ENCODE results near the gene NCLN. TPM values are rescaled to one million over a fixed set of nuclear protein-coding genes. Genes with fewer than 3 reads are reported as not detected.
"Not testable (repeated sequence)": the region's sequence is repeated elsewhere in the genome, so short reads cannot be mapped to it uniquely, and the experiment has no call there.

NCLN gene
- total and polyA plus RNA-seq, 2 donors, result 14.5 to 62.6 TPM

DNA sequence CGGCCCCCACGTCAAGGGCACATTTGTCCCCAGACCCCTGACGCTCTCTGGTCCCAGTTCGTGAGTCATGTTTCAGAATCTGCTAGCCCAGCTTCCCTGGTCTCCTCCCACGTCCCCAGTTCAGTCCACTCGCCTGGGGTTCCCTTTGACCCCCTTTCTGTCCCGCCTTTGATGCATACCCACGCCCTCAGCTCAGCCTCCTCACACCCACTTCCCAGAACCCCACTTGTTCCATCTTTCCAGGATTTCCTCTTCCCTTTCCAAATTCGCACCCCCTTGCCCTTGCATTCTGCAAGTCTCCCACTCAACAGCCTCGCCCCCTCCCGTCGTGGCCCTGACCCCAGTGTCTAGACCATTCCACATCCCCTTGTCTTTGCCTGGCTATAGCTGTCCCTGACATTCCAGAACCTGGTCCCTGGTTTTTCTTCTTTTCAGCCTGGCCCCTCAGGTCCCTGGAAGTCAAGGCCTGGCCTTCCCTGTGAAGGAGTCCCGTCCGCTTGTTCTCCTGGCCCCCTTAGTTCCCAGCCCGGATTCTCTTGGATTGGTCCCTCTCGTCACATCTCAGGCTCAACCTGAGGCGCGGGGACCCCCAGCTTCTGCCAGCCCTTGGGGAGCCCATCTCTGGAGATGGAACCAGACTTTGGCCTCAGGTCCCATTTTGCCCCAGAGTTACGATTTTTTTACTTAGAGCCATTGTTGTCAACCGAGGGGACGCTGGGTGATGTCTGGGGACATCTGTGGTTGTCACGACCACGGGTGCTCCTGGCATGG is 1.3 kb downstream of the NCLN start:
- WGBS, result 89% methylated on average over 23 of the region's 23 CpGs
- Histone ChIP-seq H3K4me1 (ENCODE audit: control insufficient read depth in 2 of 2, insufficient read depth in 2 of 2, low read length in 2 of 2) (peaks cover 15 to 39% of the 10 kb centered on the region in 2 donors), H3K27me3 (ENCODE audit: control insufficient read depth in 2 of 2, insufficient read depth in 1 of 2, low read length in 1 of 2) (no peaks in the 10 kb centered on the region), H3K4me3 (ENCODE audit: low read length in 2 of 2) (peak overlapping the region; percentile 59 to 78), H3K27ac (ENCODE audit: low read depth in 1 of 2, low read length in 1 of 2) (no peak overlapping the region), H3K36me3 (ENCODE audit: control insufficient read depth in 2 of 2, insufficient read depth in 2 of 2, low read length in 1 of 2) (peaks cover 8 to 17% of the 10 kb centered on the region in 2 donors), H3K9me3 (ENCODE audit: control insufficient read depth in 2 of 2, insufficient read depth in 1 of 2, low read length in 1 of 2) (no peaks in the 10 kb centered on the region)
- no peak for DNase-seq (ENCODE audit: low read depth in 6 of 9, low spot score in 9 of 9)

DNA sequence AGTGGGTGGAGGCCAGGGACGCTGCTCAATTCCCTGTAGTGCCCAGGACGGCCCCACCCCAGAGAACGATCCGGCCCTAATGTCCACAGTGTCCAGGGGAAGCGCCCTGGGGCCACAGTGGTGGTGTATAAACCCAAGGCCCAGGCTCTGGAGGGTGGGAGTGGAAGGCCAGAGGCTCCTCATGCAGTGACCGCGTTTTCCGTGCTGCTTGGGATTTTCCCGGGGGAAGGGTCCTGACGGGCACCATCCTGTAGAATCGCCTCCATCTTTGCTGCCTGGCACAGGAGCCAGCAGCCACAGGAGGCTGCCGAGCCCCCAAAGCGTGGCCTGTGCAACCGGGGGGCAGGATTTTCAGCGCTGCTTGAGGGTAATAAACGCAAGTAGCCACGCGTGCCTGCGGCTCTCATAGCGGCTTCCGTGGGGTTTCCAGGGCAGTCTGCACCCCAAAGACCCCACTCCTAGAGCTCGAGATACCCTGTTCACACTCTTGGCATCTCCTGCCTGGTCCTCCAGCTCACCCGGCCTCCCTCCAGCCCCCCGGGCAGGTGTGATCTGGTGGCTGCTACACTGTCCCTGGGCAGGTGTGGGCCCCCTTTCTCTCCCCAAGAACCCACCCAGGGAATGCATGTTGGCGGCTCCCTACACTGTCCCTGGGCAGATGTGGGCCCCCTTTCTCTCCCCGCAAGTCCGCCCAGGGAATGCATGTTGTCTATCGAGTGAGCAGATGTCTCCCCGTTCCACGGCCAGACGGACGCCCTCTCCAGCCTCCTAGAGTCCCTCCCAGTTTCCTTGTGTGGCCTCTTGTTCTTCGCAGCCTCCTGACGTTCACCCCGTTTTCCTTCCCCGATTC is 2.2 kb downstream of the NCLN start:
- WGBS, result 94% methylated on average over 36 of the region's 36 CpGs

DNA sequence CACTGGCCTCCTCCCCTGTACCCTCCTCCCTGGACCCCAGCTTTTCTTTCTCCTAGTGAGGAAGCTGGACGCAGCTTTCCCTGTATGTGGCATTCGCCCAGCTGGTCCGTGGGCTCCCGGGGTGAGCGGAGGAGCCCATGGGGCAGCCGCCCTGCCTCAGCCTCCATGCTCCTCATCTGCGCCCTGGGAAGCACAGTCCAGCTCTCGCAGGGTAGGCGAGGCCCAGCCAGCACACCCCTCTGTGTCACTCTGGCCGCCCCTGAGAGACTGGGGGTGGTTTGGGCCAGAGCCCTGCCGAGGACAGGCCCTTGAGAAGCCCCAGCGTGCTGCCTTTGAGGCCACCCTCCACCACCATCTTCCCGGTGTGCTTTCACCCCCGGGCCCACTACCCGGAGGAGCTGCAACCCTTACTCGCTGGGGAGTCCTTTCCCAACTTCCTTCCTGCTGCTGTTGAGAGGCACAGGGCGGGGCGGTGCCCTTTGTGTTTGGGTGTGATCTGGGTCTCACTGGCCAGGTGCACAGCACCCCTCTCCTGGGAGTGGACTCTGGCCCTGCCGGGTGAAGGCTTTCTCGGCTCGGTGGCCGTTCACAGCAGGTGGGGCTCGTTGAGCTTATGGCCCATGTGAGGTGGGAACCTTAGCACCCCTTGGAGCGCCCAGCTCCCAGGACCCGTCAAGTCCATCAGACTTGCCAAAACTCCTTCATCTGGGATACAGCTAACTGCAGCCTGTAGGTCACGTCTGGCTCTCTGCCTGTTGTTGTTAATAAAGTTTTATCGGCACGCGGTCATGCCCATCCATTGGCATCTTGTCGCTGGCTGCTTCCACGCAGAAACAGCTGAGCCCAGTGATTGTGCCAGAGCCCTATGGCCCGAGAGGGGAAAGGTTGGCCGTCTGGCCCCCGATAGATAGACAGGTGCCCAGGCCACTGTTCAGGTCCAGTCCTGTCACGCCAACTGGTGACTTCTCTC is 3.2 kb downstream of the NCLN start:
- no peaks in the 10 kb centered on the region for H3K9me3 ChIP-seq (ENCODE audit: control insufficient read depth in 2 of 2, insufficient read depth in 1 of 2, low read length in 1 of 2)
- no peak overlapping the region for H3K4me3 ChIP-seq (ENCODE audit: low read length in 2 of 2)
- 82% methylated on average over 35 of the region's 35 CpGs for WGBS
- no peak for DNase-seq (ENCODE audit: low read depth in 6 of 9, low spot score in 9 of 9)
- H3K36me3 ChIP-seq (ENCODE audit: control insufficient read depth in 2 of 2, insufficient read depth in 2 of 2, low read length in 1 of 2), result peaks cover 15 to 33% of the 10 kb centered on the region in 2 donors
- H3K27ac ChIP-seq (ENCODE audit: low read depth in 1 of 2, low read length in 1 of 2), result no peak overlapping the region
- peaks cover 15 to 36% of the 10 kb centered on the region in 2 donors for H3K4me1 ChIP-seq (ENCODE audit: control insufficient read depth in 2 of 2, insufficient read depth in 2 of 2, low read length in 2 of 2)
- H3K27me3 ChIP-seq (ENCODE audit: control insufficient read depth in 2 of 2, insufficient read depth in 1 of 2, low read length in 1 of 2), result no peaks in the 10 kb centered on the region

More for the DNA sequence above, 2.2 kb downstream of the NCLN start:
- Histone ChIP-seq H3K27me3 (ENCODE audit: control insufficient read depth in 2 of 2, insufficient read depth in 1 of 2, low read length in 1 of 2) (no peaks in the 10 kb centered on the region), H3K4me1 (ENCODE audit: control insufficient read depth in 2 of 2, insufficient read depth in 2 of 2, low read length in 2 of 2) (peaks cover 15 to 39% of the 10 kb centered on the region in 2 donors), H3K36me3 (ENCODE audit: control insufficient read depth in 2 of 2, insufficient read depth in 2 of 2, low read length in 1 of 2) (peaks cover 8 to 23% of the 10 kb centered on the region in 2 donors), H3K4me3 (ENCODE audit: low read length in 2 of 2) (no peak overlapping the region), H3K9me3 (ENCODE audit: control insufficient read depth in 2 of 2, insufficient read depth in 1 of 2, low read length in 1 of 2) (no peaks in the 10 kb centered on the region), H3K27ac (ENCODE audit: low read depth in 1 of 2, low read length in 1 of 2) (no peak overlapping the region)
- no peak for DNase-seq (ENCODE audit: low read depth in 6 of 9, low spot score in 9 of 9)

DNA sequence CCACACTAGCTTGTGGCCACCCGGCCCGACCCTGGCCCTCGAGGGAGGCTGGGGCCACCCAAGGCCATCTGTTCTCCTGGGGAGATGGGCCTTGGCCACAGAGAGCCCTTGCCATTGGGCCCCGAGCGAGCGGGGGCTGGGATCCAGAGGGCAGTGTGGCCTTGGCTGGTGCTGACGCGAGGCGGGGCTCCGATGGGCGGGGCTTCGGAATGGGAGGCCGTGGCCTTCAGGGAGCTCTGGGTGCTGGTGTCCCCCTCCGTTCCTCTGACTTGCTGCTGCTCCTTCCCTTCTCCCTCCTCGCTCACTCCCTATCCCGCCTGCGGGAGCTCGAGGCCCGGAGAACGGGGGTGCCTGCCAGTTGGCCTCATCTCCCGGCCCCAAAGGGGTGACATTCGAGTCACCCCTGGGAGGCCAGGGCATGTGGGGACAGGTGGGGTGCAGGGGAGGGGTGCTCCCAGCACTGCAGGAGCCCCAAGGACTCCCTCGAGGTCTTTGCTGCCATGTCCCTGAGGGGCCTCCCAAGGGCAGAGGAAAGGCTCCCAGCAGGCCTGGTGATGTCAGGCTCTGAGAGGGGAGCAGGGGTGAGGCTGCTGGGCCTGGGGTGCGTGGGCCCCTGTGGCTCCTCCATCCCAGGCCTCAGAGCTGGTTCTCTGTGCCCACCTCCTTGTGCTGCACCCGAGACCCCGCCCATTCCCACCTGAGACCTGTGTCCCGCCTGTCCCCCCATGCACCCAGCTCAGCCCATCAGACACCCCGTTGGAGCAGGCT is 4.2 kb downstream of the NCLN start:
- 94% methylated on average over 28 of the region's 28 CpGs for WGBS
- peaks cover 12 to 37% of the 10 kb centered on the region in 2 donors for H3K36me3 ChIP-seq (ENCODE audit: control insufficient read depth in 2 of 2, insufficient read depth in 2 of 2, low read length in 1 of 2)
- no peak overlapping the region for H3K27ac ChIP-seq (ENCODE audit: low read depth in 1 of 2, low read length in 1 of 2)
- no peaks in the 10 kb centered on the region for H3K27me3 ChIP-seq (ENCODE audit: control insufficient read depth in 2 of 2, insufficient read depth in 1 of 2, low read length in 1 of 2)
- DNase-seq (ENCODE audit: low read depth in 6 of 9, low spot score in 9 of 9), result no peak
- H3K4me1 ChIP-seq (ENCODE audit: control insufficient read depth in 2 of 2, insufficient read depth in 2 of 2, low read length in 2 of 2), result peaks cover 15 to 27% of the 10 kb centered on the region in 2 donors
- no peak overlapping the region for H3K4me3 ChIP-seq (ENCODE audit: low read length in 2 of 2)
- no peaks in the 10 kb centered on the region for H3K9me3 ChIP-seq (ENCODE audit: control insufficient read depth in 2 of 2, insufficient read depth in 1 of 2, low read length in 1 of 2)

DNA sequence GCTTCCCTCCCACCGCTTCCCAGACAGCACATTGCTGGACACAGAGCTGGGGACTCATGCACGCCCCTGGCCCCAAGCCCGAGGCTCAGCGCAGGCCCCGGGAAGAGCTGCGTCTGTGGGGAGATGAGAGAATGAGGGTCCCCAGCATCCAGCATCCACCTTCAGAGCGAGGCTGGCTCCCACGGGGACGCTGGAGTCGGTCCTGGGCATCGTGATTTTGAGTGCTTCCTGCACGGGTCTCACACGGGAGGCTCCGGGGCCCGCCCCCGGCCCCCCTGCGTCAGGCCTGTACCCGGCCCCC is 4.7 kb downstream of the NCLN start:
- no peaks in the 10 kb centered on the region for H3K27me3 ChIP-seq (ENCODE audit: control insufficient read depth in 2 of 2, insufficient read depth in 1 of 2, low read length in 1 of 2)
- 97% methylated on average over 18 of the region's 18 CpGs for WGBS
- H3K36me3 ChIP-seq (ENCODE audit: control insufficient read depth in 2 of 2, insufficient read depth in 2 of 2, low read length in 1 of 2), result peaks cover 12 to 37% of the 10 kb centered on the region in 2 donors
- no peak overlapping the region for H3K4me3 ChIP-seq (ENCODE audit: low read length in 2 of 2)
- DNase-seq (ENCODE audit: low read depth in 6 of 9, low spot score in 9 of 9), result no peak
- H3K27ac ChIP-seq (ENCODE audit: low read depth in 1 of 2, low read length in 1 of 2), result no peak overlapping the region
- no peaks in the 10 kb centered on the region for H3K9me3 ChIP-seq (ENCODE audit: control insufficient read depth in 2 of 2, insufficient read depth in 1 of 2, low read length in 1 of 2)
- H3K4me1 ChIP-seq (ENCODE audit: control insufficient read depth in 2 of 2, insufficient read depth in 2 of 2, low read length in 2 of 2), result peaks cover 15 to 23% of the 10 kb centered on the region in 2 donors

DNA sequence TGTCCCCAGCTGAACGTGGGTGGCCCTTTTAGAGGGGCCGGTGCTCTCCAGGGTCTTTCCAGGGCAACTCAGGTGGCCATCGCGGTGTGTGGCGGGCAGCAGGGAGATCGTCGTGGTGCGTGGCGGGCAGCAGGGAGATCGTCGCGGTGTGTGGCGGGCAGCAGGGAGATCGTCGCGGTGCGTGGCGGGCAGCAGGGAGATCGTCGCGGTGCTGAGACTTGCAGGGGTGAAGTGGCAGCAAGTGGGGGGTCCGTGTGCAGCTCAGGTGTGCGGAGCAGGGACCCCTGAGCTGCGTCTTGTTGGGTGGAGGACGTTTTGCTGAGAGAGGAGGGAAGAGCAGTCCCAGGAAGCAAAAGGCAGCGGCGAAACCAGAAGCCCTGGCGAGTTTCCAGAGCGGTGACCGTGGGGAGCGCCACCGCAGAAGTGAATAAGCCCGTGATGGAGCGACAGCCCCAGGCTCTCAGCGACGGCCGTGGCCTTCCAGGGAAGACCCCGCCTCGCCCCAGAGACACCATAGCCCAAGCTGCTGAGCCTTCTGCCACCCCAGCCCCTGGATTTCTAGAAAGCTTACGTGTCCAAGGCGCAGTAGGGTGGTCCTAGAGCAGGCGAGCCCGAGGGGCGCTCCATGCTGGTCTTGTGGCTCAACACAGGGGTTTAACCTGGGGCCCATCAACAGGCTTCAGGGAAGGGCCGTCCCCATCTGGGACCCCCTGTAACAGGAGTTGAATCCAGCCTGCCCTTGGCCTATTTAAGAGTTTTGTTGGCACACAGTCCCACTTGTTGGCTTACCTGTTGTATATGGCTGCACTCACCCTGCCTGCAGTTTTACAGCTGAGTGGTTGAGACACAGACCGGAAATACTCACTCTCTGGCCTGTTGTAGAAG is 5.4 kb downstream of the NCLN start:
- H3K9me3 ChIP-seq (ENCODE audit: control insufficient read depth in 2 of 2, insufficient read depth in 1 of 2, low read length in 1 of 2), result no peaks in the 10 kb centered on the region
- no peak for DNase-seq (ENCODE audit: low read depth in 6 of 9, low spot score in 9 of 9)
- H3K27me3 ChIP-seq (ENCODE audit: control insufficient read depth in 2 of 2, insufficient read depth in 1 of 2, low read length in 1 of 2), result no peaks in the 10 kb centered on the region
- H3K4me1 ChIP-seq (ENCODE audit: control insufficient read depth in 2 of 2, insufficient read depth in 2 of 2, low read length in 2 of 2), result peaks cover 15 to 23% of the 10 kb centered on the region in 2 donors
- H3K27ac ChIP-seq (ENCODE audit: low read depth in 1 of 2, low read length in 1 of 2), result no peak overlapping the region
- peaks cover 19 to 44% of the 10 kb centered on the region in 2 donors for H3K36me3 ChIP-seq (ENCODE audit: control insufficient read depth in 2 of 2, insufficient read depth in 2 of 2, low read length in 1 of 2)
- H3K4me3 ChIP-seq (ENCODE audit: low read length in 2 of 2), result no peak overlapping the region
- 95% methylated on average over 46 of the region's 46 CpGs for WGBS

DNA sequence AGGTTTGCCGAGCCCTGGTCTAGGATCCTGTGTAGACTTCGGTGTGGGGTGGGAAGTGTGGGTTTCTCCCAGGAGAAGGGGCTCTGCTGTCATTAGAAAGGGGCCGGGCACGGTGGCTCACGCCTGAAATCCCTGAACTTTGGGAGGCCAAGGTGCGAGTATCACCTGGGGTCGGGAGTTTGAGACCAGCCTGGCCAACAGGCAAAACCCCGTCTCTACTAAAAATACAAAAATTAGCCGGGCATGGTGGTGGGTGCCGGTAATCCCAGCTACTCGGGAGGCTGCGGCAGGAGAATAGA is 6.0 kb downstream of the NCLN start:
- H3K27me3 ChIP-seq (ENCODE audit: control insufficient read depth in 2 of 2, insufficient read depth in 1 of 2, low read length in 1 of 2); H3K27ac ChIP-seq (ENCODE audit: low read depth in 1 of 2, low read length in 1 of 2): not testable (repeated sequence)
- 97% methylated on average over 12 of the region's 12 CpGs for WGBS

DNA sequence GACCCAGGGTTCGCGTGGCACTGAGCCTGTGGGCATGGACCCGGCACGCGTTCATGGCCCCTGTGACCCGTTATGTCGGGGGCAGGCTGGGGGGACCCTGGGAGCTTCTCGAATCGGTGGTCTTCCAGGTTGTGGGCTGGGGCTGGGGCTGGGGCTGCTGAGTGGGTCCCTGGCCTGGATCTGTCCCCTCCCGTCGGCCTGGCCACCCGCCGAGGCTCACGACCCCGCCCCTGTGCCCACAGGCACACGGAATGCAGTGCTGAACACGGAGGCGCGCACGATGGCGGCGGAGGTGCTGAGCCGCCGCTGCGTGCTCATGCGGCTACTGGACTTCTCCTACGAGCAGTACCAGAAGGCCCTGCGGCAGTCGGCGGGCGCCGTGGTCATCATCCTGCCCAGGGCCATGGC is 6.5 kb downstream of the NCLN start:
- H3K27ac ChIP-seq (ENCODE audit: low read depth in 1 of 2, low read length in 1 of 2), result no peak overlapping the region
- DNase-seq (ENCODE audit: low read depth in 6 of 9, low spot score in 9 of 9), result no peak

More for the DNA sequence above, 6.0 kb downstream of the NCLN start:
- not testable (repeated sequence) for DNase-seq (ENCODE audit: low read depth in 6 of 9, low spot score in 9 of 9); H3K9me3 ChIP-seq (ENCODE audit: control insufficient read depth in 2 of 2, insufficient read depth in 1 of 2, low read length in 1 of 2); H3K4me3 ChIP-seq (ENCODE audit: low read length in 2 of 2)
- Histone ChIP-seq H3K4me1 (ENCODE audit: control insufficient read depth in 2 of 2, insufficient read depth in 2 of 2, low read length in 2 of 2) (peaks cover 11 to 17% of the 10 kb centered on the region in 2 donors), H3K36me3 (ENCODE audit: control insufficient read depth in 2 of 2, insufficient read depth in 2 of 2, low read length in 1 of 2) (peaks cover 25 to 50% of the 10 kb centered on the region in 2 donors)

More for the DNA sequence above, 6.5 kb downstream of the NCLN start:
- H3K9me3 ChIP-seq (ENCODE audit: control insufficient read depth in 2 of 2, insufficient read depth in 1 of 2, low read length in 1 of 2), result no peaks in the 10 kb centered on the region
- no peaks in the 10 kb centered on the region for H3K27me3 ChIP-seq (ENCODE audit: control insufficient read depth in 2 of 2, insufficient read depth in 1 of 2, low read length in 1 of 2)
- over 99% methylated on average over 32 of the region's 32 CpGs for WGBS
- peaks cover 6 to 12% of the 10 kb centered on the region in 2 donors for H3K4me1 ChIP-seq (ENCODE audit: control insufficient read depth in 2 of 2, insufficient read depth in 2 of 2, low read length in 2 of 2)
- H3K36me3 ChIP-seq (ENCODE audit: control insufficient read depth in 2 of 2, insufficient read depth in 2 of 2, low read length in 1 of 2), result peaks cover 26 to 54% of the 10 kb centered on the region in 2 donors
- no peak overlapping the region for H3K4me3 ChIP-seq (ENCODE audit: low read length in 2 of 2)

Data from thymus (tissue), 11 donors.